SHP77 treated with DMSO at 0.1 percent for 48 hours (cell line): Measurements from ENCODE around the gene ACOX3.

ENCODE experiments used
- DNase-seq: peaks from one replicate; lab custom pipeline; 2025; lab: John Stamatoyannopoulos, UW

The ACOX3 gene

DNA sequence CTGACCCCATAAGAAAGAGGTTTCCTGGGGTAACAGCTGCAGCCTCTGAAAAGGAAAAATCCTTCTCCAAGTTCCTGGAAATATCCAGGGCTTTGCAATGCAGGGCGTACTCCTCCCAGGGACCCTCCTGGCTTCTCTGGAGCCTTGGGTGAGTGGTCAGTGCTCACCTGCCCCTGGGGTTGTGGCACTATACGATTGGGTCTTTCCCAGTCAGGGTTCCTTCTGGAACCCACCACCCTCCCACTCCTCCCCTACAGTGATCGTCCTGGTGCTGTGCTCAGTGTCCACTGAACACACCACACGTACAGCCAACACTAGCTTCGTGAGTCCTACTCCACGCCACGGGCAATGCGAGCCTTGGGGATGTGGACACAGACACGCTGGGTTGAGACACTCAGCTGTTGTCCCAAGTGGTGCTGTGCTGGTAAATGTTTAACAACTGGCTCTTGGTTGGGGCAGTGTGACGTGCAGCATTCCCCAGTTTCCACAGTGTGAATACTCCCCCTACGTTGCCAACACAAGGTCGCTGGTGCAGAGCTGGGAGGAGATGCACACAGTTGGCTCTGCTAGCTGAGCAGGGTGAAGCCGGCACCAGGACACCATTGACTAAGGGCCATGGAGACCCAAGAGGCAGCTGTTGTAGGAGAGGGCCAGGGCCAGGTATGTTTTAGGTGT lies 105.6 kb downstream of the ACOX3 start:
- no peak for DNase-seq

DNA sequence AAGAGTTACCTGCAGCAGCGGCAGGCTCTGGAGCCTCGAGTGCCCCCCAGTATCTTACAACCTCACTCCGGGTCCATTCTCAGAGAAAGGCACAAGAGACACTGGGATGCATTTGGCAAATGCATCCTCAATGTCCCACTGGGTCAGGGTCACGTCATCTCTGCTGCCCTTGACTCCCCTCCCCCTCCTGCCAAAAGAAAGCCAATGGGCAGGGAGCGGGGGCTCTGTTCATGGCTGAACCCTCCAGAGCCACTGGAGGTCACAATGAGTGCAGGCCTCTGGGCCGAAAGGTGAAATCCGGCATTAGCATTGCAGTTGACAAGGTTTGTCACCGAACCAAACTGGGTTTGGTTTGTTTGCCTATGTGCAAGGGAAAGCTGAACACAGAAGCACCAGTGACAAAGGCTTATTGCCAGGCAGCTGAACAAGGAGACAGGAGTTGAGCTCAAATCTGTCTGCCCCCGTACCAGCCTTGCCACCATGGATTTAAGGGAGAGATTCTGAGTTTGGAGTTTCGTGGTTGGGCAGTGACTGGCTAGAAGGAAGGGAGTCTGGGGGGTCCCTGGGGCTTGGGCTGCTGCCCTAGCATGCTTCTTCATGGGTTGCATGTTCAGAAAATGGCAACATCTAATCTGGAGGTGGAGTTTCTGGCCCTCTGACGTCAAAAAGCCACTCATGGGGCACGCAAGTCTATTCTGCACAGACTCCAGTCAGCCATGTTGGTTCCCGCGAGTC lies 106.6 kb downstream of the ACOX3 start:
- DNase-seq: no peak

DNA sequence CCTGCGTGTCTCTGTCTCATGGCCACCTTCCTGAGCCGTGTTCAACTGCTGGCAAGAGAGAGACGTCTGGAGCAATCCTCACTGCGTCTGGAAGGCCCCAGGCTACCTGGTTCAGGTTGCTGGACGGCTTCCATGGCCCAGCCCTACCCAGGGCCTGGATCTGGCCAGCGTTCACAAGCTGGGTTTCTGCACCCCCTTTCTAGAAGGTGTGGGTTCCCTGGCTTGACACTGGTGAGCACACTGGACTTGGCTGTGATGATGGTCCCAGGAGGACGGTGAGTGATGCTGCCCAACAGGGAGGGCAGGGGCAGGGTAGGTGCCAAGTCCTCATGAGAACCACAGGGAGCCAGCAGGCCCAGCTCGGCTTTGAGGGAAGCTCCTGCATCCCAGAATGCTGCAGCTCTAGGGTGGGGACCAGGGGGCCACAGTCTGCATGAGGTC lies 107.6 kb downstream of the ACOX3 start:
- no peak for DNase-seq

DNA sequence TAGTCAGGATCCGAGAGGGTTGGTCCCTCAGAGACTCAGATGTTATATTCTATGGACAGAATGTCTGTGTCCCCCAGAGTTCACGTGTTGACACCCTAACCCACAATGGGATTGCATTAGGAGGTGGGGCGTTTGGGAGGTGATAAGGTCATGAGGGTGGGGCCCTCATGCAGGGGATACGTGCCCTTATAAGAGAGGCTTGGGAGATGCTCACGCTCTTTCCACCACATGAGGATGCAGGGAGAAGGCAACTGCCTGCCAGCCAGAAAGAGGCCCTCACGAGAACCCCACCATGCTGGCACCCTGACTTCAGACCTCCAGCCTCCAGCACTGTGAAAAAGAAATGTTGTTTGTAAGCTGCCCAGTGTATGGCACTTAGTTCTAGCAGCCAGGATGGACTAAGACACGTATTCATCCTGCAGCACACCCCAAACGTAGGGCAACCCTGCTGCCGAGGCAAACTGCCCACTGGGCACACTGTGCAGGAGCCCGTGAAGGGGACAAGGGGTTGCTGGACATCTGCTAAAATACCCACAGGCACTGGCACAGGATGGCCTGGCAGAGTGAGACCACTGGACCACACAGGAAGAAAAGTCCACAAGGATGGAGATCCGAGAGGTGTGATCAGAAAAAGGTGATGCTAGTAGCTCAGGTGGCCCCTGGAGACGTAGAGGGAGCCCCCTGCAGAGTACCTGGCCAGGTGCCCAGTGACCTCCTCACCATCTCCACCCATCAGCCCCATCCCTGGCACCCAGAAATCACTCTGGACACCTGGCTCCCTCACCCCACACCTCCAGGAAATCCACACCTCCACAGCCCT lies 108.3 kb downstream of the ACOX3 start:
- no peak for DNase-seq

DNA sequence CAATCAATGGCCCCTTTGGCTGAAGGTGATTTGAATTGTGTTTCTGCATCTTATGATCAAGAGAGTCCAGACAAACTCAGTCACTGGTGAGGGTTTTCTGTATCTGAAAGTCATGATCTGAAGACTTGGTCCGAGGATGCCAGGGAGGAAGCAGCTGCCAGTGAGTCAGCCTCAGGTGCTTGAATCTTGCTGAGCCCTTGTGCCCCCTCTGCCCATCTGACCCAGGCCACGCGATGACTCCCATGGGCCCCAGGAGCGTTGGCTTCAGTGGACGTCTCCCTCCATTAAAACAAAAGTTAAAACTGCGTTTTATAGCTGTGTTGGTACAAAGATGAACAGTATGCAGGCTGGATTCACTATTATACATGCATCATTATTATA lies 109.0 kb downstream of the ACOX3 start:
- no peak for DNase-seq

DNA sequence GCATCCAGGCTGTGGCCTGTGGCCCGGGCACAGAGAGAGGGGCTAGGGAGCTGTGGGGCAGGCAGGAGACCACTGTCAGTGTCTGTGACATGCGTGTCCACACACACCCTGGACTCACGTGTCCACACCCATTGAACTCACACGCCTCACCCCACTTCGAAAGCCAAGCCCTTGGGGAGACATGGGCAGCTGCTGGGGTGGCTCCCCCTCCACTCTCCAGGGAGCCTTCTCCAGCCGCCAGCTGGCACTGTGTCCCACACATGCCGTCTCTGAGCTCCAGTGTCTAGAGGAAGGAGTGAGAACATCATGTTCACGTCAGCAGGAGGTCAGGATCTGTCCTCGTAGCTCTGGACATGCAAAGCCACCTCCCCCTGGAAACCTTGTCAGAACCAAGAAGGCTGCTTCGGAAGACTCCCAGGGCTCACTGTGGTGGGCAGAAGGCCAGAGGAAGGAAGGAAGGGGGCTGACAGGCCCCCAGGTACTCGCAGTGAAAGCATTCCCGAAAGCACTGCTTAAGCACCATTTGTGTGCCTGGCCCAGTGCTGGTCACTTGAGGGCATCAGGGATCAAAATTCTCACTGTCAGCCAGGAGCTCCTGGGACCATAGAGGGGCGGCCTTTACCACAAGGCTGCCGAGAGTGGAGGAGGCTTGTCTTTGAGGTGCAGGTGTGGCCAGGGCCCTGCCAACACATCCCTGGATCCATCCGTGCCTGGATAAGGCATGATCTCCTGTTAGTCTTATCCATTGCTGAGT lies 109.5 kb downstream of the ACOX3 start:
- no peak for DNase-seq

DNA sequence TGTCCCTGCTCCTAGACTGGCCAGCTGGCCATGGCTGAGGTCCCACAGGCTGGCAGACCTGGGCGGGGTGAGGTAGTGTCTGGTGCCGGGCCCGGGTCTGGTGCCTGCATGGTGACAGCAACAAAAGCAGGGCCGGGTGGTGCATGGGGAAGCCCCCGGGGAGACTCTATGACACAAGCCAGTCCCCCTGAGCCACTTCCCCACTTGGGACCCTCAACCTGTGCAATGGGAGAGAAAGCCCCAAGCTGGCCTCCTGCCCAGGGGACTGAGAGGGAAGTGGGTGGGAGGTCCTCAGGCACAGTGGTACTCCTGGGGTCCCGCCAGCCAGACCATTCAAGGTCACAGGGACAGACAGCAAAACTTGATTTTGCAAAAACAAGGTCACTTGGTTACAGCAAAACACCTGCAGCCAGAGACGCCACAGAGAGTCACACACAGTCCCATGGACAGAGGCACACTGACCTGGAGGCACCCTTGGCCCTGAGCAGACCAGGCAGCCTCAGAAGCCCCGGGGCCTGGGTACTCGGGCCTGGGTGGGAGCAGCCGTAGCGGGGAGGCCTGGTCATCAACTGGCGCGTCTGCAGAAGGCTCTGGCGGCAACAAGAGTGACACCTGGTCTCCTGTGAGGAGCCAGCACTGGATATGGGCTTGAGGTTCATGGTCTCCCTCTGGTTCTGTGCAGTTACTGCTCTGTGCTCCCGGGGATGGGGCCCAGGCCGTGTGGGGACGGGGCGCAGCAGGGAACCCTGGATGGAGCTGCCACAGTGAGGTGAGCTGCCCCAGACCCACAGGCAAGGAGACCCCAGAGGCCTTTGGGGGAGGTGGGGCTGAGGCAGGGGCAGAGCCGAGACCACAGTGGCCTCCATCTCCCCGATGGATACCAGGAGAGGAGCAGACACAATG lies 110.4 kb downstream of the ACOX3 start:
- DNase-seq: no peak

DNA sequence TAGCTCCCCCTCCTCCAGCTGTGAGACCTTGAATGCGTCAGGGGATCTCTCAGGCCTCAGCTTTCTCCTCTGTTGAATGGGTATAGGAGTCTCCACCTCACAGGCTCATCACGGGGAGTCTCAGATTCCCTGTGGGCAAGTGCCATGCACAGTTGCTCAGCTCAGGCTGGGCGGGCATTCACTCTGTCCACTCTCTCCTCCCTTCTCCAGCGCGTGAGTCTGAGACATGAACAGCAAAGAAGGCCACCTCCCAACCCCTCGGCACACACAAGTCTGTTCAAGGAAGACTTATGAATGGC lies 111.0 kb downstream of the ACOX3 start:
- no peak for DNase-seq

DNA sequence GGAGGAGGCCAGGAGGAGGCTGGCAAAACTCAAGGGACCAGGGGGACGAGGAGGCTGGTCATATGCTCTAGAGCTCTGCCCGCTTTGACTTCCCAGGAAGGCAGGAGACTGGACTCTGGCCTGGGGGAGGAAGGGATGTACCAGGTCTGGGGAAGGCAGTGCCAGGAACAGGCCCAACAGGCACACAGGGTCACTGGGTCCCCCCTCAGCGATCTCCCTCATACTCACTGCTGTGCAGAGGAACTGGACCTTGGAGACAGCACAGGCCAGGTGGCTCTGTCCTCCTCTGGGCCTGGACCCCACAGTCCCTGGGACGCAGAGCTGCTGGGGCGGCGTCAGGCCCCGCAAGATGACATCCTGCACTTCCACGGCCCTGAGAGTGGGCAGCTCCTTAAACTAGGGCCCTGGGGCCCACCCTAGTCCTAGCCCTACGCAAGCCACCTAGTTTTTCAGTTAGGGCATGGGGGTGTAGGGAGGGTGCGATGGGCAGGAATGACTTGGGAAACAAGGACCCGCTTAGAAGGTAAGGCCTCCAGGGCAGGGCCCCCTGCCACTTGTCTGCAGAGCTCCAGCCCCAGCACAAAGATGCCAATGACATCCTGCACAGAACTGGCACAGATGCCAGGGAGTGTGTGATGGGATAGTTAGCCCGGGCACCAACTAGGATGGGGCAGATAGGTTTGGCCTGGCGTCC lies 111.5 kb downstream of the ACOX3 start:
- DNase-seq: no peak

DNA sequence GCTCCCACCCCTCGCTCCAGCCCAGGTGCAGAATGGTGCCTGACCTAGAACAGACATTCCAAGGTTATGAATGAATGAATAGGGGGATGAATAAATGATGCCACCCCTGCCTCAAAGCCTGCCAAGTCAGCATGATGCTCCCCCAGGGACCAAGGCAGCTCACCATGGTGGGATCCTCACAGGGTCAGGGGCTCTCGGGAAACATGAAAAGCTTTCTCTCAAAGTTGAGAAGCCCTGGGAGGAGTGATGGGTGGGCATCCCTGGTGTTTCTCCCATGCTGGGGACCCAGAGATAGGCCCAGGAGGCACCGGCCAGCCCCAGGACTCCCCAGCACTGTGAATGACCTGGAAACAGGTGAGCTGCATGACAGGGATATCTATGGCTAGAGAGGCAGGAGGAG lies 112.1 kb downstream of the ACOX3 start:
- no peak for DNase-seq

DNA sequence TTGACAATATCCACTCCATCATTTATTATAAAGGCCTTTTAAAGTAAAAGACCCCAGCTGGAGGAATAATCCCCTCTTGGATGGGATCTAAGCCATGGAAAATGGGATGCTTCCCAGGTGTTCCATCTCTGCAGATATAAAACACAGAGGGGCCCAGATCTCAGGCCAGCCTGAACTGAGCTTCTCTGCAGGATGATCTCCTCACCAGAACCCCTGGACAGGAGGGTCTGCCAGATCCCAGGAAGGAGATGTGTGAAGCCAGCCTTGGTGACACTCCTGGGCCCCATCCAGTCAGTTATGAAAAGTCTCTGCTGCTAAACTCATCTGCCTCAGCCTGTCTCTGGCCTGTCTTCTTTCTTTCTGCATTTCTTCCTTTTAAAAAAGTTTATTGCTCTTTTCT lies 114.3 kb downstream of the ACOX3 start:
- DNase-seq: no peak

DNA sequence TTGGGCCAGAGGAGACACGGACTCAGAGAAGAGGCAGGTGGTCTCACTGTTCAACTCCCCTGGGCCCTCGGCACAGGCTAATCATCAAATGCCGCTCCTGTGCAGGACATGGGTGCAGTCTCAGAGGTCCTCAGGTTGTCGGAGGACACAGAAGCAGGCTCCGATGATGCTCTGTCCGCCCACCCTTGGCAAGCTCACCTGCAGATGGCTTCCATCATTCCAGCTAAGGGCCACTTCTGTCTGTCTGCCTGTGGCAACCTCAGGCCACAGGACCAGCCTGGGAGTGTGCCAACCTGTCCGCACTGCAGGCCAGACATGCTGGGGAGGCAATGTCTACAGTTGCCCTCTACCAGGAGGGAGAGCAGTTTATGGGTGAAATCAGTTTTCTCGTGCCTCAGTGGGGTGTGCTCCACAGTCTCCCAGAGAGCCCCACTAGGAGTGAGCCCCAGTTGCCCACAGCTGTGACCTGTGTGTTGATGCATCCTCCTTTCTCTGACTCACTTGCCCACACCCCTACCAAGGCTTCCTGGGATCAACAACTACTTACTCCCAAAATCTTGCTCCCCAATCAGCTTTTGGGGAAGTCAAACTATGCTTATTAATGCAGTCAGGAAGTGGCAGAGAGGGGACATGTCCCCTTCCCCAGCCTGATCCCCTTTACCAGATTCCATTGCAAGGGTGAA lies 115.1 kb downstream of the ACOX3 start:
- DNase-seq: no peak

DNA sequence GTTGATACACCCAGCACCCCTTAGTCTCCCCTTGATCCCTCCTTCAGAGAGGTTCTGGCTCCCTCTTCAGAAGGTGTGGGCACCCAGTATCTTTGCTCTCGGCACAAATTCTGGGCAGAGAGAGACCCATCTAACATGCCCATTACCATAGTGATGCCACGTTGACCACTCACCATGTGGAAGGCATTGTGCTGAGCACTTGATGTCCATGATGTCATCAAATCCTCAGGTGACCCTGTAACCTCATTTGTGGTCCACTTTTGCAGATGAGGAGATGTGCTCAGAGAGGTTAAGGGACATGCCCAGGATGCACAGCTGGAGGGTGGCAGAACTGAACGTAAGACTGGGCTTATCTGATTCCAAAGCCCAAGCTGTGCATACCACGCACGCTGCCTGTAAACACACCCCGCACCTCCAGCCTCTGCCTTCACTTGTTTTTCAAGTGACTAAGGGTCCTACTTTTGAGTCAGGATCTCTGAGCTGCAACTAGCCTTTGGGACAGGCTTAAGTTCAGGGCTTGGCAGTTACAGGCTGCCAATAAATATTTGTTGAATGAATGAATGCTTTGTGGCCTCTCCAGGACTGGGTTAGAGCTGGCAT lies 115.8 kb downstream of the ACOX3 start:
- DNase-seq: no peak

DNA sequence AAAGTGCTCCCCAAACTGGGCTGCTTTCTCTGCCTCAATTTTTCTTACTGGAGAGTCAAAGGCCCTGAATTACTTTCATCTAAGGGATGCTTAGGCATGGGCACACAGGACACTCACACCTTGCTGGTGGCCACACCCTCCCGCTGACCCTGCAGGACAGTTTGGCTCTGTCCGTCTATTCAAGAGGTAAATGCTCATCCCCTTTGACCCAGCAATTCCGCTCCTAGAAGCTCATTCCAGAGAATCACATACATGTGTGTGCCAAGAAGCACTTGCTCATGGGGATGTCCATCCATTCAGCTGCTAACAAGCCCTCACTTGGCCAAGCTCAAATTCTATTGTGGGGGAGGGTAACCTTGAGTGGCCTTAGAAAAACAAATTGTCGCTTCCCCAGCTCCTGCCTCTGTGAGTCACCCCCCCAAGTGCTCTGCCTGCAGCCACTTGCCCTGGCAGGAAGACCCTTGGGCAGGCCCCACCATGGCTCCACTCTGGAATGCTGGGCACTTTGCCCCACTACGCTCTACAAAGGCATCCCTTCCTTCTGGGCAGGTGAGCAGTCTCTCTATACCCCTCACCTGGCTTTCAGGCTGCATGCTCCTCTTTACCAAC lies 116.5 kb downstream of the ACOX3 start:
- no peak for DNase-seq

DNA sequence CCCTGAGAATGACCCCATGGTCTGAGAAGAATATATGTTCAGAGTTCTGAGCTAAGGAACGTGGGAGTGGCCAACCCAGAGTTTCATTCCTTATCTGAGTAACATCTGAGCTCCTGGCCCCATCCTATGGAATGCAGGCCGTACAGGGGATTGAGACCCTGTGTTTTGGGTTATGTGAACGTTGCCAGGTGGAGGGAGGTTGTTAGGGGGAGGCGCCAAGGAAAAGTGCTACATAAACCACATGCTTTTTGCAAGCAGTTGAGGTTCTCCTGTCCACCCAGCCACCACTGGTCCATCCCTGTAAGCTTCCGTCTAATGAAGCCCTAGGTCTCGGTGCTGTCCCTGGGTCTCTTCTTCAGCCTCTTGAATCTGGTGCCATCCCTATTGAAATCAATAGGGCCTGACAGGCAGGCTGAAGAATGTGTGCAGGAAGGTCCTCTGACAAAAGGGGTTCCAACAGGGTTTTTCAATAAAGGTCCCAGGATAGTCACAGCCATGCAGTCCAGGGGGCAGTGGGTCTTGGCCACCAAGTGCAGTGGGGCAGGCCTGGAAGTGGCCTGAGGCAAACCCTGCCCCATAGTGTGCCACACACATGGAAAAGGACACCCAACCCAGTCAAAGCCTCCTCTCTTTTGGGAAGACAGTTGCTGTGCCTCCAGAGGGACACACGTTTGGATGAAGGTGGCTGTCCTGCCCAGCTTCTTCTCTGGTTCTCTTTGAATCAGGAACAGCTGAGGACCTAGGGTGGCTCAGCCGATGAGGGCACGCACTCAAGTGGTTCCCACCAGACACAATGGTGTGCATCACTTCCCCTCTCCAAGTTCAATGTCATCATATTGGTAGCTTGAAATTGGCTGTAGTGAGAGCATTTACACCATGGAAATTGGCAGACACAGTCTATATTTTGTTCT lies 117.5 kb downstream of the ACOX3 start:
- DNase-seq: no peak

DNA sequence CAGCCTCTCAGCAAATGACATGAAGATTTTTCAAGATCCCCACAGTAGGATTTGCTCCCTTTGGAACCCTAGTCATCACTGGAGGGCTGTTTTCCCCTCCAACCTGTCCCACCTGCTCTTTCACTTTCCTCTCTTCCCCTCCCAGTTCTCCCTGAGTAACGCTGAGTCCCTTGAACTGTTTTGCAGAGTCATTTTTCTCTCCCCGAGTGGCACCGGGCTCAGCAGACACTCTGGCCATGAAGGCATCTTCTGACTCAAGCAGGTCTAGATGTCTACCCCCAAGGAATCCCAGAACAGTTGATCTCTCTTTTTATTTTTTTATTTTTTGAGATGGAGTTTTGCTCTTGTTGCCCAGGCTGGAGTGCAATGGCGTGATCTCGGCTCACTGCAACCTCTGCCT lies 118.8 kb downstream of the ACOX3 start:
- DNase-seq: no peak

DNA sequence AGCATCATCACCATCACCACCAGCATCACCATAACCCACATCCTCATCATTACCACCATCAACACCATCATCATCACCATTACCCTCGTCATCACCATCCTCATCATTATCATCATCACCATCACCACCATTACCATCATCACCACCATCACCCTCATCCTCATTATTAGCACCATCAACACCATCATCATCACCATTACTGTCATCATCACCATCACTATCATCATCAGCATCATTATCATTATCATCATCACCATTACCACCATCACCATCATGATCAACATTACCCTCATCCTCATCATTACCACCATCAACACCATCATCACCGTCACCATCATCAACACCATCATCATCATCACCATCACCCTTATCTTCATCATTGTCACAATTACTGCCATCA lies 119.3 kb downstream of the ACOX3 start:
- DNase-seq: no peak

DNA sequence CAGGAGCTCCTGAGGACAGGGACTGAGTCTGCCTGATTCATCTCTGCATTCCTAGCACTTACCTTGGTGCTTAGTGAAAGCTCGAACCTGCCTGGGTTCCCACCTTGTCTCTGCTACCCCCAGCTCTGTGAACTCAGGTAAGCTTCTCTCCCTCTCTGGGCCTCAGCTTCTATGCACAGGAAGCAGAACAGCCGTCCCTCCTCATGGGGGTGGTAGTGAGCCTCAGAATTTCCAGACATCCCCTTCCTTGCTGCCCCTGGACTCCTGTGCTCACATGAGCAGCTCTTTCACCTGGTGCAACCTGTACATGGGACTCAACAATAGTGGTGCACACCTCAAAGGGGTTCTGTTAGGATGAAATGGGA lies 120.2 kb downstream of the ACOX3 start:
- DNase-seq: no peak
